Astrocyte (in vitro differentiated cells and primary cell): ENCODE results near the gene DUSP11.

Source experiments
- CTCF ChIP-seq: IDR thresholded peaks from 2 replicates; pipeline ENCODE4 v1.5.1; 2011; ENCODE audit warnings: low read depth, mild to moderate bottlenecking, inconsistent platforms, low read length, moderate library complexity; ENCODE audit not compliant: insufficient read depth
- EZH2 ChIP-seq: IDR thresholded peaks from 2 replicates; pipeline ENCODE4 v1.6.1; 2012; ENCODE audit warnings: mild to moderate bottlenecking, low read length, inconsistent platforms; ENCODE audit not compliant: insufficient read depth

- TF ChIP-seq CTCF = no peak
- no peak for TF ChIP-seq EZH2
Observed at GRCh38 chr2:73736855-73737779, 42.8 kb downstream of the DUSP11 start, which contains the start of gene TPRKB.
